Activated CD4-positive, CD25-positive, alpha-beta regulatory T cell treated with anti-CD3 and anti-CD28 coated beads, Interleukin-2, amount 50 U/mL, for 72 hours (primary cell): ENCODE measurements around the gene NUP210L.
A peak's percentile ranks its signal among the peaks of the same experiment; 100 is the strongest.

ENCODE experiments used
- DNase-seq: peaks from one replicate; pipeline ENCODE4 v3.0.0; 2021

NUP210L gene

DNA sequence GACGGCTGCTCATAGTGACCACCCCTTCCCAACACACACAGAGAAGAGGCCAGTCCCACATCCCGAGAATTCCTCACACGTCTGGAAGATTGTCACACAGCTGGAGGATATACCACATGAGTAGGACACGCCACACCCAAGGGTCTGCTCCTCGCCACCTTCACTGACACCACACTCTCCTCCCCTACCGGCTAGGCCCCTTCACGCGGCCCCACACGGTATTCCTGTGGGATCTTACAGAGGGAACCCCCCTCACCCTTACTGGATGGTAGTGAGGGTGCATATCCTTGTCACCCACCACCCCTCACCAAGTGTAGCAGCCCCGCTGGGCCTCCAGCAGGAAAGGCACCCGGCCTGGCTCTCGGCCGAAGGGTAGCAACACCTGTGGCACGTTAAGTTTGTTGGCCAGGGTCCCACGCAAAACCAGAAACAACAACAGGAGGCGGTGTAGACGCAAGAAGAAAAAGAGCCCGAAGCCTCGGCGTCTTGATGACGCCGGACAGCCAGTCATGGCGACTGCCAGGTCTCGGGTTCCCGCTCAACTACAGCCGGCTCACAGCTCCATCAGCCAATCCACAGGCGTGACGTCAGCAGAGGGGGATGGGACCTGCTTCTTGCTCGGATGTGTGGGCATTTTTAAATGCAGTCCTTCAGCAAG is at the start of gene NUP210L:
Gene NUP210L, minus strand, starts transcription at position 540 of the 658 bp plus-strand sequence.
- no peak for DNase-seq

- DNase-seq: no peak
Observed at GRCh38 chr1:154199563-154199879, 44.6 kb upstream of the NUP210L start.

DNA sequence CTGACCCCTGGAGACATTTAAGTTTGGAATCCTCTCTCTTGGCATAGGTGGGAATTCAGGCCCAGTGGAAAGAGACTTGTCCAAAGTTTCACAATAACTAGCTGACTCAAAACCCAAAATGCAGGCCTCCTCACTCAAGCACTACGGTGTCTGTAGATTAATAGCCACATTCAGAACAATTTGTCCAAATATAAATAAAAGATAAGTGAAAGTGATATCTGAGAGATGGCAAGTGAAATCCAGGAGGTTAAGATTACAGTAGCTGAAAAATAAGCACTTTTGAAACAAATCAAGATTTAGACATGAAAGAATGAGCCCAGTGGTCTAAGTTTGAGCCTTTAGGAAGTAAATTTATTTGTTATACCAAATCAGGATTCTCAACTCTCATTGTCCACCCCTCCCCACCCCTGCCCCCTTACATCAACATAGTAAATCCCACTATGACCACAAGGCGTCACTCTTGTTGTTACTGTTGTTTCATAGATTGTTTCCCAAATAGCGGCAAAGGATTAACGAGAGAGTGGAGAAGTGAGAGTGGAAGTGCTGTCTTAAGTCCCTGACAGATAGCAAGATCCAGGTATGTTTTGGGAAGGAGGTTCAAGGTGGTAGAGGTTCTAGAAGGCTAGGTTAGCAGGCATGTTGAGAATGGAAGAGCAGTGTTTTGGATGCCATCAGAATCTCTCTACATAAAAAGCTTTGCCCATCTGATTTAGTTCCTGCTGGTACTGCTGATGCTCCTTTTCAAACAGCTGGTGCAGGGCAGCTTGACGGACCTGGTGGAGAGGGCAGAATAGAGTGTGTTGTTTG is 44.1 kb upstream of the NUP210L start:
- no peak for DNase-seq

- DNase-seq: no peak
Observed at GRCh38 chr1:154193821-154194220, 38.9 kb upstream of the NUP210L start.

DNA sequence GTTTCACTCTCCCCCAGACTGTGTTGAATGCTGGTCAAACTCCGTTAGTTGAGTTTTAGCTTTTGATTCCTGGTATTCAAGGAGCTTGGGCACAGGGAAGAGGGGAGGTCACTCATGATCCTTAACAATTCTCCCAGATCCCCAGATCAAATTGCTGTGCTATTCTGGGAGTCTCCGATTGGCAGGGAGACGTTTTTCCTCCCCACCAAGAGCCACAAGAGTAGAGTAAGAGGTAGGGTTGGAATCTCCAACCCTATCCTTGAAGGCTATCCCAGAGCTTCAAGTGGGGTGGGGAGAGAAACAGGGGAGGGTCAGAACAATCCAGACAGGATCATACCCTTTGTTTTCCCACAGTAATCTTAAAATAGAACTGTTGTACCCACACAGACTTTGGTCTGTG is 37.6 kb upstream of the NUP210L start:
- DNase-seq: no peak

DNA sequence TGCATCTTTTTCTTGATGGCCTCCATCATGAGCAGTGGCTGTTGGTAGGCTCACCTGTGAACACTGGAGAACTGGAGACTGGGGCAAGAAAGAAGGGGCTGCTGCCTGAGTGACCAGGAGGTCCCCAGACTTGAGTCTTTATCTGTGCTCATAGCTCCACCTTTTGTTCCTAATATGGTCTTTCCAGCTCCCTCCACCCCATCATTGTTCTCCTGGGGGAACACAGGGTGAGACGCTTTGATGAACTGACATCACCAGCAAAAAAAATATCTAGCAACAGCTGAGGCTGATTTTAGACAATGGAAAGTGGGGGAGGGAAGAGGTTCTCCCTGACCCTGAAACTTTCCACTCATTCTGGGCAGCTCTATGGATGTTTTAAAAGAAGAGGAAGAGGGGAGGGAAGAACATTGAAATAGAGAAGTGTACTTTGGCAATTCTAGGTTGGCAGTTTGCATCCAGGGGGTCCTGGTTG is 37.2 kb upstream of the NUP210L start, which contains the start of gene TPM3:
Gene TPM3, minus strand, starts transcription at position 111 of the 472 bp plus-strand sequence. Its CDS starts 82 bp downstream, at position 29.
- DNase-seq: no peak

- DNase-seq: no peak
Observed at GRCh38 chr1:154190550-154190949, 35.7 kb upstream of the NUP210L start.

DNA sequence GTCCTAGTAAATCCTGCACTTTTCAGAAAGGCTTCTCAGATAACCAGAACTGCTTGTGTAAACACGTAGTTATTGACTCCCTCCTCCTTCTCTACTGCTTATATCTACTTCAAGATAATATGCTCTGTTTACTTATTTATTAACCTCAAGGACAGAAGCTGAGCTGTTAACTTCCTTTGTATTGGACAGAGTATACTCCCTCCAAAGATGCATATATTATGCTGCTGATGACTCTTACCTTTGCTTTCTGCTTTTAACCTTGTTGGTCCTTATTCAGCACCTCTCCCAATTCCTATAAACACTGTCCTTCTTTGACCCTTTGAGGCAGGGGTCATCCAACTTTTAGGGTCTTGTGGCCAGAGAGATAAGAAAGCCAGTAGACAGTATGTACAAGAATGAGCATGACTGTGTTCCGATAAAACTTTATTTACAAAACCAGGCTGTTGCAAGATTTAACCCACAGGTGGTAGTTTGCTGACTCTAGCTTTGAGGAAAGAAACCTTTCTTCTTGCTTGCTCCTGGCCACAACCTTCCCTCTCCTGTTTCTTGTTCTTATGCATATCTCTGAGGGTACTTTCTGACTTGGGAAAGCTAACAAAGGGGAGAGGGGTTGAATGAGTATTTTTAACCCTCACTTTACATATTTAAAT is 32.1 kb upstream of the NUP210L start:
- DNase-seq: no peak

GRCh38 chr1:154186177-154186576 is 31.3 kb upstream of the NUP210L start:
- DNase-seq: peak; percentile 68

DNA sequence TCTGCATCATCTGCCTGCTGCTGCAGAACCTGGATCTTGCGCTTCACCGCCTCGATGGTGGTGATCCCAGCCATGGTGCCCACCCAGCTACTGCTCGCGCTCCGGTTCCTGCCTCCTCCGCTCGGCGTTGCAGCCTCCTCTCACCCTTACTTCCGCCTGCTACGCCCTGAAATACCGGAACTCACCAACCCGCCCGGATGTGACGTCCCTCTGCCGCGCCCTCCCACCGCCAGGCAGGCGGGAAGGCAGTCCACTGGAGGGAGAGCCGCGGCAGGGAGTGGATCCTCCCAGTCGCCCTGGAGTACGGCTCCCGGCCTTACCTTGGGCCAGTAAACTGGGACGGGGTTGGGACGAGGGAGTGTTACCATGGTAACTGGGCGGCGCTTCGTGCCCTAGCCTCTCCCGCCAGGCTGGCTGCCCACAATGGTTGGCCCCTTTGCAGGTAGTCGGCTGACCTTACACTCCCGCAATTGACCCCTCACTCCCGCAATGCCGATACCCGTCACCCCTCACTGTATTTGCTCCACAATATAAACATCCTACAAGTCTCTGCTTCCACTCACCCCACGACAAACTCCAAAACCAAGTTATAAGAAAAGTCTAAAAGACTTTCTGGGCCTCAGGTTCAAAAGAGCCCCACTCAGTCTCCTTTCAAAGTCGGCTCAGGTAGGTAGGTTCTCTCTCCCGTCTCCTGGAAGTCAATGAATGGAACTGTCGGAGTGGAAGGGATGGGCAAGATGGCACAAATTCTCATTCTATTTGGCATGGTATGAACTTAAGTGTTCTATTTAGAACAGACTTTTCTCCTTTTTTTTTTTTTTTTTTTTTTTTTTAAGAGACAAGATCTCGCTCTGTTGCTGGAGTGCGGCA is 28.4 kb upstream of the NUP210L start:
- DNase-seq: peak; percentile 93

DNA sequence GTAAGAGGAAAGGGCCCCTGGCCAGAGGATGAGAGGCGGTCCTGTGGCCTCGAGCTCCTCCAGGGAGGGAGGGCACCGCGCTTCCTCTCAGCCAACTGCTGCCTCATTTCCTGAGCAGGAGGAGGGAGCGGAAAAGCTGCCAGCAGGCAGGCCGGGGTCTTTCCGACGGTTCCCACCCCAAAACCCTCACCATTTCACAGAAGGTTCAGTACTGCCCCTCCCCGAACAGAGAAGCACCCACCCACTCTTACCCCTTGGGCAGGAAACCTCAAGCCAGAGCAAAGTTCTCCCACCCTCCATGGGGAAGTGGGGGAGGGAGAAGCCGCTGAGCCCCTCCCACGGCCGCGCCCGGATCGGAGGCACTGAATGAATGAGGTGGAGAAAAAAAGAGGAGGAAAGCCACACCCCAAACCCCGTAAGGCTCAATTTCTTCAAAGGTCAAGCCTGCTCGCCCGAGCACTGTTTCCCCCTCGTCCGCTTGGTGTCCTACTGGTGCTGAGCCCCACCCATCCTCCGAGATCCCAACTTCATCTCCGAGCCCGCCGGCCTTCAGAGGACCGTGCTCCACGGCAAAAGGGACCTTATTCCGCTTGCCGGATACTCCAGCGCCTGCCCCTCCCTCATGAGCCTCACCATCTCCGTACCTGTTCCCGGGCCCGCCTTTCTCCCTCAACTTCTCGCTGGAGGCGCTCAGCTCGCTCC is 27.6 kb upstream of the NUP210L start:
- DNase-seq: peak; percentile 65

DNA sequence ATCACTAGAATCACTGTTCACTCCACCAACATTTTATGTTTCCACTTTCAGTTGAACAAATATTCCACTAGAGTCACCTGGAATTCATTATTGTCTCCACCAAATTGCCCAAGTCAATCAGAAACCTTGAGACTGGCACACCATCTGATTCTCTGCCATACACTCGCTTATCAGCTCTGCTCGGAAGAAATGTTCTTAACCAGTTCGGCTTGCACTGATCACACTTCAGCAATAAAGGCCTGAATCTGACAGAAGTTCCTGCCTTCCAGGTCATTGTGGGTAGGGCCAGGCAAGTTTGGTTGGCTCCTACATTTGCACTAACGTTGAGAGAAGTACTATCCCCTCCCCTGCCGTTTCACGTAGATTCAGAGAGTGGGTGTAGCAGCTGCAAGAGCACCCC is 27.1 kb upstream of the NUP210L start:
- no peak for DNase-seq

DNA sequence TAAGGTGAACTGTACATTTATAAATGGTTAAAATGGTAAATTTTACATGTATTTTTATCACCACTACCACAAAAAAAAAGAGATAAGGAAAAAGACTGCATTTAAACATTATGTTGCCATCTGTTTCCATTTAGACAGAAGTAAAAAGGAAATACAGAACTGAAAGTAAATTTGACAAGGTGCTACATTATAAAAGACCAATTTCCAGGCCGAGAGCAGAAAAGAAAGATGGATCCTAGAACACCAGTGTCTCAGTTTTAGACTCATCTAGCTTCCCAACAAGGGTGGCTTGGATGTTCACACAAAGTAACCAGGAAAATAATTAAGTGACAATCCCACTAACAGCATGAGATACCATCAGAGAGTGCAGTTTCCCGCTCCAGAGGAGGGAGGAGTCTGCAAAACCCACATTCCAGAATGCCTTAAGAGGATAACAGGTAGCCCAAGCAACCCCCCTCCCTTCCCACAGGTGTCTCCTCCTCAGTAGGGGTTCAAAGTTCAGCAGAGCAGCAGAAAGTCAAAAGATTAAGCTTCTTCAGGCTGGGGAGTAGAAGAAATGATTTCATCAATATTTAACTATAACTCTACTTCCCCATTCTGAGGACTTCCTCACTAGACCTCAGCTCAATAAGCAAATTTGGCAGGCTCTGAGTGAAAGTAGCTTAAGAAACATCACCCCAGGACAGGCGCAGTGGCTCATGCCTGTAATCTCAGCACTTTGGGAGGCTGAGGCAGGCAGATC is 25.2 kb upstream of the NUP210L start:
- no peak for DNase-seq

DNA sequence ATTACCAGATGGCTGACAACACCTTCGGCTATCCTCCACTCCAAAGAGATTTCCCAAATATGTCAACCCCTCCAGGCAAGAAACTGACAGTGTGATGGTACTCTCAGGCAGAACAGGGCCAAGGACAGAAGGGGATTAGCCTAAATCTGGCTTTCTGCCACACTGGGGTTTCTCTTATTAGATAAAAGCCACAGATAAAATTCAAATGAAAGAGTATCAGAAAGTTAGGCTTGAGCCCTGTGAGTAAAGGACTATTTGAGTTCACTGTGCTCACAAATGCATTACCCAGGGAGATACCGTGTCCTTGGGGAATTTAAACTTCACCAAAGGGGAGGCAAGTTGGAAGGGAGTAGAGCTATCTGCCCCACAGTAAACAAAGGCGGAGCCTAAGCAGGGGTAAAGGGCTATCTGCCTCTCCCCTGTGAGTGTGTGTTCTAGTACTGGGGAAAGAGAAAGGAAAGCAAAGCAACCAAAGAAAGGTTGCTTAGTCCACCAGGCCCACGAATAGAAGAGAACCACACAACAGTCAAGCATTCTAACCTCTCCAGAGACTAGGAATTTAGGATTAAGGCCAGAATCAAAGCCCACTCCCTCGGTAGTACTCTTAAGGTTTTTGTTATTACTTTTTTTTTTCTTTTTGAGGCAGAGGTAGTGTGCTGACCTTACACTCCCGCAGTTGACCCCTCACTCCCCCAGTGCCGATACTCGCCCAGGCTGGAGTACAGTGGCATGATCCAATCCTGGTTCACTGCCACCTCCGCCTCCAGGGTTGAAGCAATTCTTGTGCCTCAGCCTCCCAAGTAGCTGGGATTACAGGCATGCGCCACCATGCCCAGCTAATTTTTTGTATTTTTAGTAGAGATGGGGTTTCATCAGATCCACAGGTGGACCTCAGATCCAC is 24.3 kb upstream of the NUP210L start:
- no peak for DNase-seq

DNA sequence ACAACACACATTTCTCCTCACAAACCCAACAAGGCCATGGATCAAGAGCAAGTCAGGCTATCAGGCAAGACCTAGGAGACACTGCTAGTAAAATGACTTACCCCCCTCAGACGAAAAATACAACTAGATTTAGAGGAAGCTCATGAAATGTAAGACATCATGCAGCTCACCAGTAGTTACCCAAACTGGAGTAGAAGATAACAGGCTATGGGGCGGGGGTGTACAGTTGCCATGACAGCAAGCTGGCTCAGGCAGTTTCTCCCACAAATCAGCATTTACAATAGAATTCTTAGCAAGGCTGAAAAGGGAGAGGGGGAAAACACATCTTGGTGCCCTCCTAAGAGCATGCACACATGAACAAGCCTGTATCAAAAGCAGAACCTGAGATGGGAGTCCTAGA is 23.1 kb upstream of the NUP210L start:
- no peak for DNase-seq

DNA sequence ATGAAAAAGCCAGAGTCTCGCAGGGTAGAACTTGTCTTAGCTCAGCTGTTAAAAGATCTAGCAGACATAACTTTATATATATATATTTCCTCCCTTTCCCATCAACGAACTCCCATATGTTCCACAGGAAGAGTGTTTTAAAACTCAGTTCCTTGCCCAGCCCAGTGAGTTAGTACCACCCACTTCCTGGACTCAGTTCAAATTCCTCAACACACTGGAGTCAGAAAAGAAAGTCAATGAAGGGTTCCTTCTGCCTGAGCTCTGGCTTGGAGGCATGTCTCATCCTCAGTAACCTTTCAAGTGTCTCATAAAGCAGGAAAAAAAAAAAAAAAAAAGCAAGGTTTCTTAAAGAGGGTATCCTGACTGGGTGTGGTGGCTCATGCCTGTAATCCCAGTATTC is 21.5 kb upstream of the NUP210L start:
- DNase-seq: no peak

DNA sequence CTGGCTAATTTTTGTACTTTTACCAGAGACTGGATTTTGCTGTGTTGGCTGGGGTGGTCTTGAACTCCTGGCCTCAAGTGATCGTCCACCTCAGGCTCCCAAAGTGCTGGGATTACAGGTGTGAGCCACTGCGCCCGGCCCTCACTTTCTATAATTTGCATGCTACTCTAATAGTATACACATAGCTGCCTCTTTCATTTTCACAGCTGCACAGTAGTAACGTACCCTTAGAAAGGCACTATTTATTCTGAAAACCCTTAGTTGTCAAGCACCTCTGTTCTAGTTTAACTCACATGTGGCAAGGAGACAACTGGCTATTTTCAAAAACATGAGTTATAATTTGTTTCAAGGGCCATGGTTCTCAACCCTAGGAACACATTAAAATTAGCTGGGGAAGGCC is 19.8 kb upstream of the NUP210L start:
- DNase-seq: no peak

GRCh38 chr1:154171880-154172279 is 17.0 kb upstream of the NUP210L start:
- no peak for DNase-seq

DNA sequence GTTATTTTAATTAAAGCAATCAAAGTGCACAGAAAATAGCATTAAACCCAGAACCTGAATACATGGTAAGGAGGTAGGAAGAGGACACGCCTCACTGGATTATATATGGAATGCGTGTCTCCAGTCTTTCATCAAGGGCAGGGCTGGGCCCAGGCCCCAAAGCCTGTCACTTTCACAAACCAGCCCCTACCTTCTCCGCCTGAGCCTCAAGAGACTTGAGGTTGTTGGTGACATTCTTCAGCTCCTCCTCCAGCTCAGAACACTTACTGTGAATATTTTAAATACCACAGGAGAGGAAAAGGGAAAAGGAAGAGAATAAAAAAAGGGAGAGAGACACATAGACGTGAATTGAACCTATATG is 16.3 kb upstream of the NUP210L start:
- DNase-seq: no peak

GRCh38 chr1:154170547-154171222 is 15.8 kb upstream of the NUP210L start:
- no peak for DNase-seq
